Left kidney (tissue), 2 donors: Measurements from ENCODE around the gene KCNQ1. TPM values are rescaled to one million over a fixed set of nuclear protein-coding genes. Genes with fewer than 3 reads are reported as not detected.

Experiments
- DNase-seq: peaks from one replicate; pipeline ENCODE4 v3.0.0-alpha.2; 2013
- polyA plus RNA-seq: library from polyadenylated mRNA; unstranded; fragments of 120-200 nt; gene quantifications from one replicate; pipeline ENCODE4 v1.2.1, GENCODE V29; 2013; ENCODE audit not compliant: insufficient read length

KCNQ1 gene
- polyA plus RNA-seq, 1 donor, result 9.1 TPM

- no peak for DNase-seq
Measured at GRCh38 chr11:2533587-2534133, 88.9 kb downstream of the KCNQ1 start.

- DNase-seq, result no peak
Measured at GRCh38 chr11:2534134-2534956, 89.5 kb downstream of the KCNQ1 start.

GRCh38 chr11:2534957-2535672, 90.3 kb downstream of the KCNQ1 start:
- DNase-seq, result no peak

- no peak for DNase-seq
Measured at GRCh38 chr11:2535673-2536439, 91.0 kb downstream of the KCNQ1 start.

GRCh38 chr11:2536440-2536989, 91.7 kb downstream of the KCNQ1 start:
- no peak for DNase-seq

DNA sequence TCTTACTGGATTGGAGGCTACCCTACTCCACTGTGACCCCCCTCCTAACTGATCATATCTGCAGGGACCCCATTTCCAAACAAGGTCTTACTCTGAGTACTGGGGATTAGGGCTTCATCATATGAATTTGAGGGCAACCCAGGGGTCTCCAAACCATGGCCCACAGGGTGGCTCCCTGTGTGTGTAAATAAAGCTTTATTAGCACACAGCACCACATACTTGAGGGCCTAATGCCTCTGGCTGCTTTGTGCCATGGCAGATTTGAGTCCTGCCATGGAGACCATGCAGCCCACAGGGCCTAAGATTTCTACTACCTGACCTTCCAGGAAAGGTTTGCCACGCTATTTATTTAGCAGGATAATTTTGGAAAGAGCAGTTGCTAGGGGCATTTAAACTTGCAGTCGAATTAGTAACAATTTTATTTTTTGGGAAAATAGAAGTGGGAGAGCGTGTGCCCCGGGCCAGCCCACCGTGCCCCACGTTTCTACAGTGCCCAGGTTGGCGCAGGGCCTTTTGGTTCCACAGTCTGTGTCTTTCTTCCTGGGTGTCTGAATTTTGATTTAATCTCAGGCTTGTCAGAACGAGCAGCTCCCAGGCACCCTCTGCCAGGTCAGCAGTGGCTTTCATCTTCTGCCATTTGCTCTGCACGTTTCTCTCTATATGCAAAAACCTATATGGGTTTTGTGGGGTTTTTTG, 92.3 kb downstream of the KCNQ1 start:
- DNase-seq, result no peak

DNA sequence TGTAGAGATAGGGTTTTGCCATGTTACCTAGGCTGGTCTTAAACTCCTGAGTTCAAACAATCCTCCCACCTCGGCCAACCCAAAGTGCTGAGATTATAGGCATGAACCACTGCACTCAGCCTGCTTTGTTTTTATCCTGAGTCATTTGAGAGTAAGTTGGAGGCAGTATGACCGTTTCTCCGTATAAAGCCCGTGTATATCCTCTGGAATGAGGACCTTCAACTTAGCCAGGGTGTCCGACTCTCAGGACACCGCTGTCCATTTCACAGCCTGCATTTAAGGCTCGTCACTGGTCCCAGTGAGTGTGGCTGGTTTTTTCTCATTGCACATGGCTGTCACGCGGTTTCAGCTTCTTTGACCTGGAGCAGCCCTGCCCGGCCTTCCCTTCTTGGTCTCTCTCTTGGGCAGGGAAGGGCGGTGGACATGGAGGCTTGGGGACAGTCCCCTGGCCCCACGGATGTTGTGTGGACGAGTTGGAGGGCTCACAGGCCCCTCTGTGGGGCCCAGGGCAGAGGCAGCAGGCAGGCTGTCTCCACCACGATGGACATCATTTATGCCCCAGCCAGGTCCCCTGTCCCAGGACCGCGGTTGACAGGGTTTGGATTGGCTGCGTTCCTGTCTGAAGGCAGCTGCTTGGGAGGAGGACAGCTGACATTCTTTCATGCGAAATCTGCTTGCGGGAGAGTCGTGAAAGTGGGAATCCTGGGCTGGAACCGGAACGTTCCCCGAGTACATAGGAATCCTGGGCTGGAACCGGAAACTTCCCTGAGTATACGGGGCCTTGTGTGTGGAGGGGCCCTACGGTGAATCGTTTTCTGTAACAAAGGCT, 93.3 kb downstream of the KCNQ1 start:
- no peak for DNase-seq

DNA sequence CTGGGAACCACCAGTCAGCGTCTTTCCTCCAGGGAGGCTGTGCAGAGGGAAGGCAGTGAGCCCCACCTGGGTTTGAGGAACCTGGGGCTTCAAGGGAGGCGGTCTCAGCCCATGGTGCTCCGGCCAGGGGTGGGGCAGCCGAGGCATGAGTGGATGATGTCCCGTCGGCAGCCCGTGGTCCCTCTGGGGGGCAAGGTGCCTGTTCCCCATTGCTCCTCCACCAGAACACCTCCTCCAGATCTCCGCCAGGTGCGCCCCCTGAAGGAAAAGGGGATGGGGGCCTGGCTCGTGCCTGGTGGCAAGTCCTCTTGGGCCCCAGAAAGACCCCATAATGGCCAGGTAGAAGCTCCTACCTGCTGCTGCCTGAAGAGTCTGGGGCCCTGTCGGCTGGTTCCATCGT, 94.1 kb downstream of the KCNQ1 start:
- no peak for DNase-seq

DNA sequence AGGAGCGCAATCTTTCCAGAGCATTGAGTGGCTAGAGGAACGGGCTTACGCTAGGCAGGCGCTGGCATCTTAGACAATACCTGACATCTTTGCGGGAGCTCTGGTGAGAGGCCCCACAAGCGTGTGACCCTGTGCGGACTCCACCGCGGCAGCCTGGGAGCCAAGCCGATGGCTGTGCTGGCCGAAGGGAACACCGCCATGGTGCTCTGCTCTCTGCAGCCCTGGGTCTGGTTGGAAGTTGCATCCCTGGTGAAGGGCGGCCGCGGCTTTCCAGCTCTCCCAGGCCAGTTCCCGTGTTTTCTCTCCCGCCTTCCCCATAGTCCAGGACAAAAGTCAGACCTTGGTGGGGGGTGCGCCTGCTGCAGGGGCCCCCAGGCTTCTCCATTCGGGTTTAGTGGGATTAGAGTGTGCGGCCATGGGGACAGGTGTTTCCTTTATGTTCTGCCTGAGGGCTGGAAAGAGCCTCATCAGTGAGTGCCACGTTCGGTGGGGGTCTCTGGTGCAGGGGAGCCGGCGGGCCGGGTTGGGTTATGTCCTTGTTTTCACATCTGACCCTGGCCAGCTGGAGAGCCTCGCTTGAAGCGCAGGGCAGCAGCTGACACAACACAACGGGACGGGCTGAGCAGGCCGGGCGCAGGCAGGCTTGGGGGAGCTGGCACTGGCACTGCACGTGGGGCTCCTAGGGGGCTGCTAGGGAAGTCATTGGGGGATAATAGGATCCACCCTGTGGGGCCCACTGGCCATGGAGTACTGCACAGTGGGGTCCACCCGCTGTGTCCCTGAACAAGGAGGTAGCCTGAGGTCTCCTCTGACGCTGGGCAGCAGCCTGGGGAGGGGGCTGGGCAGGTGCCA, 94.8 kb downstream of the KCNQ1 start:
- DNase-seq, result no peak

DNA sequence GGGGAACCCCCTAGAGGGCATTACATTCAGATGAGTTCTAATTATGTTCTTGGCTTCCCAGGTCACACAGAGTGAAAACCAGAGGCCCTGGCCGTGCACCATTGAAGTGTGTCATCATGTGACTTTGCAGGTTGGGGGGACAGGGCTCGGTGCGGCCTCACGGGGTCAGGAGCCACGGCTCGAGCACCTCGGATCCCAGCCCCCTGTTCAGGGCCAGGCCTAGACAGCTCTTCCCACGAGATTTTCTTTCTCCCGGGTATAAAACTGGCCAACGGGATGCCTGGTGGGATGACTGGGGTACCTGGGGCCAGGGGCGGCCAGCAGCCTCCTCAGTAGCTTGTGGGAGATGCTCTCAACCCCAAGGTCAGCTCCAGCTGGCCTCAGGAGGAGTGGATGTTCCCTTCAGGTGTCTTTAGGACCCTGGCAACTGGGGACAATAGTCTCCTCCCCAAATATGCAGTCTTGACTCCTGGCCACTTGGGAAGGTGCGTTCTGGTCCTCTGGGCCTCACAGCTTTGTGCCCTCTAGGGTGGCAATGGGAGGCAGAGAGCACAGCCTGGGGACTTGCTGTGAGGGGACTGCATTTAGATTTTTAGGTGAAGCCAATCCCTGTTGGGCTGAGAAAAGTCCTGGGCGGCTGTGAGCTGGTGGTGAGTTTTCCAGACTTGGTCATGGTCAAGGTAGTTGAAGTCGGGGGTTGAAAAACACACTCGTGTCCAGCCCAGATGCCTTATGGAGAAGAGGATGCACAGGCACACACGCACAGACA, 95.6 kb downstream of the KCNQ1 start:
- DNase-seq, result no peak

- no peak for DNase-seq
Measured at GRCh38 chr11:2540992-2541680, 96.3 kb downstream of the KCNQ1 start.

GRCh38 chr11:2541881-2542361, 97.1 kb downstream of the KCNQ1 start:
- no peak for DNase-seq

- no peak for DNase-seq
Measured at GRCh38 chr11:2542406-2542805, 97.6 kb downstream of the KCNQ1 start.

- DNase-seq, result no peak
Measured at GRCh38 chr11:2547806-2548205, 103.0 kb downstream of the KCNQ1 start.

DNA sequence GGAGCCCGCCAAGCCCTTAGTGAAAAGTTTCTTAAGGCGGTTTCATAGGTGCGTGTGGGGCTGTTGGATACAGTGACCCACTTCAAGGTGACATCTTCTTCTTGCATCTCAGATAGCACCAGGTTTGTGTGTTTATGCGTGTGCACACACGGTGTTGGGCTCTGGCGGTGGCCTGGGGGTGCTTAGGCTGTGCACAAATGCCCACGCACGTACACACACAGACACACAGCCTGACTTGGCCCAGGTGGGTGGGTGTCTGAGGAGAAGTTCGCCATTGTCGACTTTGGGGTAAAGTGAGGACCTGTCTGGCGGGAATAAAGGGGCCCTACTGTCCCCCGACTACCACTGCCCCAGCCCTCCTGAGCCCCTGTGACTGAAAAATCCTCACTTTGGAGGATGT, 103.8 kb downstream of the KCNQ1 start:
- no peak for DNase-seq

DNA sequence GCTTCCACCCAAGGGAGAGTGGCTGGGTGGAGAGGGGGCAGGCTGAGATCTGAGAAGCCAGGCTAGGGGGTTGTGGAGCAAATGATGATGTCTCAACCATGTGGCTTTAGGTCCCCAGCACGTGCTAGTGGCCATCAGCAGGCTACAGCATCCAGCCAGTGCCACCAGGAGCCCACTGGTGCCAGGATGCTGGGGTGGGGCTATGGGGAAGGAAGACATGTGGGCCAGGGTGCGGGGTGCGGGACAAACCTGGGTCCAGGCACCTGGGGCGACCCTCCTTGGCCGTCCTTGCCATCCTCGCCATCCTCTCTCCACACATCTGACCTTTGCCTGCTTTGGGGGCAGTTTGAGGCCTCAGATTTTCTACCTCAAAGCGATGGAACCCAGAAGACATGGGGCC, 104.3 kb downstream of the KCNQ1 start:
- DNase-seq, result no peak

- no peak for DNase-seq
Measured at GRCh38 chr11:2549491-2549875, 104.7 kb downstream of the KCNQ1 start.
